HuH-7 (cell line): ENCODE measurements around the gene CACNA1D.

Experiments
- DNase-seq: peaks from one replicate; pipeline ENCODE4 v3.0.0; 2011; ENCODE audit warnings: low spot score

CACNA1D gene

DNA sequence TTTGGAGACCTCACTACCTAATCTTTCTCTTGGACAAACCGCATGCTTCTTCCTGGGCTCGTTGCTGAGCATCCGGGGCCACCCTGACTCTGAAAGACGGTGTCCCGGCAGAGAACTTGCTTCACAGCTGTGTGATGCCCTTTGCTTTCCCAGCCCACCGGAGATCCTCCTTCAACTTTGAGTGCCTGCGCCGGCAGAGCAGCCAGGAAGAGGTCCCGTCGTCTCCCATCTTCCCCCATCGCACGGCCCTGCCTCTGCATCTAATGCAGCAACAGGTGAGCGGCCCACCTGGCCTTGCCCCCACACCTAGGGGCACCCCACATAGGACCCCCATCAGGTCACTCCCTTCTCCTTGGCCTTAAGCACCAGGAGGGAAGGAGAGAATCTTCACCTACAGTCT lies 314.1 kb downstream of the CACNA1D start:
- DNase-seq = no peak

DNA sequence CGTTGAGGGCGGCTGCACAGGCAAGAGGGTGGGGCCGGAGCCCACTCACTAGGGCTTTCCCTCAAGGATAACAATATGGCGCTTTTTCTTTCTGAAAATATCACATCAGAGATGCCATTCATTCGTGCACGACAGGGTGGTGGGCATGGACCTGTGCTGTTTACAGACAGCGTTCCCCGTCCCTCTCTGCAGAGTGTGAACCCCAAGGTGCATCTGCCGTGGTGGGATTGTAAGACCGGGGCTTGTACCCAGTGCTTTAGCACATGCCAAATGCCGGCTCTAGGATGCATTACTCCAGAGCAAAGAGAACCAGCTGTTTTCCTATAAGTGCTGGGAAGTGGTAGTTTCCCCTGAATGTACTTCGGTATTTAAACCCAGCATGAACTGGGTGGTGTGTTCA lies 314.9 kb downstream of the CACNA1D start:
- no peak for DNase-seq

DNA sequence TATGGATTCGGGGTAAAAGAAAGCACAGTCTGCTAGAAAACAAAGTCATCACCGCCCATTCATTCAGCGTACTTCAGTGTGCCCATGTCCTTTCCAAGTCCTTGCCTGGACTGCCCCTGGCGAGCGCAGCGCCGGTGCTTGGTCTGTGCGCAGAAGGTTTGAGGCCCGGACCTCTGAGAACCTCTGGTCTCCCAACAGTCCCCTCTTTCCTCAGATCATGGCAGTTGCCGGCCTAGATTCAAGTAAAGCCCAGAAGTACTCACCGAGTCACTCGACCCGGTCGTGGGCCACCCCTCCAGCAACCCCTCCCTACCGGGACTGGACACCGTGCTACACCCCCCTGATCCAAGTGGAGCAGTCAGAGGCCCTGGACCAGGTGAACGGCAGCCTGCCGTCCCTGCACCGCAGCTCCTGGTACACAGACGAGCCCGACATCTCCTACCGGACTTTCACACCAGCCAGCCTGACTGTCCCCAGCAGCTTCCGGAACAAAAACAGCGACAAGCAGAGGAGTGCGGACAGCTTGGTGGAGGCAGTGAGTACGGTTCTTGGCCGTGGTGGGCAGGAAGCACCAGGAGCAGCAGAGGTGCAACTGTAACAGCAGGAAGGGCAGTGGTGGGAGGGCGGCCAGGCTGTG lies 315.5 kb downstream of the CACNA1D start:
- DNase-seq = no peak

DNA sequence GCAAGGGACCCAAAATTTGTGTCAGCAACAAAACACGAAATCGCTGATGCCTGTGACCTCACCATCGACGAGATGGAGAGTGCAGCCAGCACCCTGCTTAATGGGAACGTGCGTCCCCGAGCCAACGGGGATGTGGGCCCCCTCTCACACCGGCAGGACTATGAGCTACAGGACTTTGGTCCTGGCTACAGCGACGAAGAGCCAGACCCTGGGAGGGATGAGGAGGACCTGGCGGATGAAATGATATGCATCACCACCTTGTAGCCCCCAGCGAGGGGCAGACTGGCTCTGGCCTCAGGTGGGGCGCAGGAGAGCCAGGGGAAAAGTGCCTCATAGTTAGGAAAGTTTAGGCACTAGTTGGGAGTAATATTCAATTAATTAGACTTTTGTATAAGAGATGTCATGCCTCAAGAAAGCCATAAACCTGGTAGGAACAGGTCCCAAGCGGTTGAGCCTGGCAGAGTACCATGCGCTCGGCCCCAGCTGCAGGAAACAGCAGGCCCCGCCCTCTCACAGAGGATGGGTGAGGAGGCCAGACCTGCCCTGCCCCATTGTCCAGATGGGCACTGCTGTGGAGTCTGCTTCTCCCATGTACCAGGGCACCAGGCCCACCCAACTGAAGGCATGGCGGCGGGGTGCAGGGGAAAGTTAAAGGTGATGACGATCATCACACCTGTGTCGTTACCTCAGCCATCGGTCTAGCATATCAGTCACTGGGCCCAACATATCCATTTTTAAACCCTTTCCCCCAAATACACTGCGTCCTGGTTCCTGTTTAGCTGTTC lies 316.9 kb downstream of the CACNA1D start:
- no peak for DNase-seq

DNA sequence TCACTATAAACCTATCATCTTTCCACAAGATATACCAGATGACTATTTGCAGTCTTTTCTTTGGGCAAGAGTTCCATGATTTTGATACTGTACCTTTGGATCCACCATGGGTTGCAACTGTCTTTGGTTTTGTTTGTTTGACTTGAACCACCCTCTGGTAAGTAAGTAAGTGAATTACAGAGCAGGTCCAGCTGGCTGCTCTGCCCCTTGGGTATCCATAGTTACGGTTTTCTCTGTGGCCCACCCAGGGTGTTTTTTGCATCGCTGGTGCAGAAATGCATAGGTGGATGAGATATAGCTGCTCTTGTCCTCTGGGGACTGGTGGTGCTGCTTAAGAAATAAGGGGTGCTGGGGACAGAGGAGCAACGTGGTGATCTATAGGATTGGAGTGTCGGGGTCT lies 318.0 kb downstream of the CACNA1D start:
- no peak for DNase-seq

DNA sequence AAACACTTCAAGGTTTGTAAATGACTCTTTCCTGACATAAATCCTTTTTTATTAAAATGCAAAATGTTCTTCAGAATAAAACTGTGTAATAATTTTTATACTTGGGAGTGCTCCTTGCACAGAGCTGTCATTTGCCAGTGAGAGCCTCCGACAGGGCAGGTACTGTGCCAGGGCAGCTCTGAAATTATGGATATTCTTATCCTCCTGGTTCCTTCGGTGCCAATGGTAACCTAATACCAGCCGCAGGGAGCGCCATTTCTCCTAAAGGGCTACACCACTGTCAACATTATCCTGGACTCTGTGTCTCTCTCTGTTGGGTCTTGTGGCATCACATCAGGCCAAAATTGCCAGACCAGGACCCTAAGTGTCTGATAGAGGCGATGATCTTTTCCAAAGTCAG lies 318.8 kb downstream of the CACNA1D start:
- no peak for DNase-seq

DNA sequence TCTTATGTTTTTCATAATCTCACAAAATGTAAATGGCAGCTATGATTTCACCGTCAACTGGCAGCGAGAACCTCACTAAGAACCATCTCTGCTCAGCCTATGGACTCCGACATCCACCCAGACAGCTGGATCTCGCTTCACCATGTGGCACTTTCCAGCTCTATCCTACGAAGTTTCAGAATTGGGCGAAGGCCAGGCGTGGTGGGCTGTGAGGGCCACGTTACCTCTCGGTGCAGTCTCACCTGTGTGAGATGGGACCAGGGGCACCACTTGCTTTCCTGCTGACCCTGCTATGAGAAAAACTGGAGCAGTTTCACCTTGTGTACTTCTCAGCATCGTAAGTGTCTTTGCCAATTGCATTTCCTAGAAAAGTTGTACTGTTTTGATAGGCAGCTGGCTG lies 319.5 kb downstream of the CACNA1D start:
- no peak for DNase-seq

DNA sequence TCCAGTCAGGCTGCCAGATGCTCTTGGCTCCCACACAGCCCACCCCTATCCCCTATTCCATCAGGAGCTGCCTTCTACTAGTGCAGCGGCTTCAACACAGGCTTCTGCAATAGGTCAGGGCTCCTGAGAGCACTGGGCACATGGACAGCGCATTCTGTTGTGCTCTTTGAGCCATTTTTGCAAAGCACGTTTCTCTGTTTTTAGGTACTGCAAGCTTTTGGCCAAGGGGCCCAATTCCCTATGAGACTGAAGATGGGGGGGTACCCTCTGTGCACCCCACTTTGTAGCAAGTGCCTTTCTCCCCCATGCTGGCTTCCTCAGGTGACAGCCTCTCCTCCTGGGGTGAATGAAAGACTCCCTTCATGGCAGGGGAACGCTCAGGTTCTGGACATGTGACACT lies 320.7 kb downstream of the CACNA1D start:
- DNase-seq = no peak

DNA sequence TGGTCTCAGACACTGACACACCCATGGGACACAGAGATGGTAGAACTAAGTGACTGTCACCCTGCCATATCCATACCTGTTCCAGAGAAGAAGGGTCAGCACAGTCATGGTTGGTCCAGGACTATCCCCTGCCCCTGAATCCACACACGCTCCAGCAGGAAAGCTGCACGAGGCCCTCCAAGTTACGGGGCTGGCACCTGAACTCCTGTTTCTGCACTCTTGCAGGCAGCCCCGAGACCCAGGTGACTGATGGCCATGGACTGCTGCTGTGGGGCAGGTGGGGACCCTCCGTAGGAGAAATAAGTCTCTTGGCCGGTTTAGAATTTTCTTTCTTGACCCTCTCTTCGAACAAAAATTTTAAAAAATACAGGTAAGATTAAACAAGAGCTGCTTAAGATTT lies 321.2 kb downstream of the CACNA1D start:
- no peak for DNase-seq

DNA sequence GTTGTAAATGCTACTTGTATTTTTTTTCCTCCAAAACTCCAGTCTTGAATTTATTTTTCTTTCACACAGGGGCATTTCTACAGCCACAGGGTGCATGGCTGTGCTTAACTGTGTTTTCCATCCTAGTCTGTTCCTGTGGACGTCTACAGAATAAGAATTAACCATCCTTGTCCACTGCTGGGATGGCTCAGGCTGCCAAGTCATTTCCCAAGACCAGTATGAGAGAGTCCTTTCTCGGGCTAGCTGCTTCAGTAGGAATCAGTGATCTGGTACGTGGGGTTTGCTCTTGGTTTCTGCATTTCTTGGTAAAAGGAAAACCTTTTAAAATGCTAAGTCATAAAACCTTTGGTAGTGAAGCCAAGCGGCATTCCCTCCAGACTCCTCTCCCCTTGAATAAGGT lies 322.0 kb downstream of the CACNA1D start:
- DNase-seq = no peak

DNA sequence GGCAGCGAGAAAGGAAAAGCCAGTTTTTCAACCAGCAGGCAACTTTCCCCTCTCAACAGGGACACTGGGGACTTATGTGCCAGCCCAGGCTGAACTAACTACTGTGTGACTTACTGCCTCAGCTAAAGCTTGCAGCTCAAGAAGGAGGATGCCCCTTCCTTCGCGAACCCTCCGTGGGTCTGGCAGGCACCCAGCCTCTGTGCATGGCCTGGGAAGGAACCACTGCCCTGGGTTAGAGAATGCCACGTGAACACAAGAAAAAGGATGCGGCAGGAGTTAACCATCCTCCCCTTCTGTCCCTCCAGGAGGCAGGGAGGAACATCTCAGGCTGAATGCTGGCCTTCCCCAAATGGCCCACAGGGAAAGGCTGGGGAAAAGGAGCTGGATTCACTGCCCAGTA lies 322.8 kb downstream of the CACNA1D start:
- DNase-seq = no peak

DNA sequence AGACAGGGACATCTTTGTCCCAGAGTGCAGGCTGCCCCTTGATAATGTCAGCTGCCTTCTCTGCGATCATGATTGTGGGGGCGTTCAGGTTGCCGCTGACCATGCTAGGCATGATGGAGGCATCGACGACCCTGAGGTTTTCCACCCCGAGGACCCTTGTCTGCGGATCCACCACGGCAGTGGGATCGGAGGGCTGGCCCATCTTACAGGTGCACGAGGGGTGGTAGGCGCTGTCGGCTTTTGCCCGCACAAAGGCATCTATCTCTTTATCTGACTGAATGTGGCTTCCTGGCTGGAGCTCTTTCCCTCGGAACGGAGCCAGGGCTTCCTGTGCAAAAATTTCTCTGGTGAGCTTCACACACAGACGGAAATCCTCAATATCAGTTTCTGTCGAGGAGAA lies 323.4 kb downstream of the CACNA1D start:
- no peak for DNase-seq

DNA sequence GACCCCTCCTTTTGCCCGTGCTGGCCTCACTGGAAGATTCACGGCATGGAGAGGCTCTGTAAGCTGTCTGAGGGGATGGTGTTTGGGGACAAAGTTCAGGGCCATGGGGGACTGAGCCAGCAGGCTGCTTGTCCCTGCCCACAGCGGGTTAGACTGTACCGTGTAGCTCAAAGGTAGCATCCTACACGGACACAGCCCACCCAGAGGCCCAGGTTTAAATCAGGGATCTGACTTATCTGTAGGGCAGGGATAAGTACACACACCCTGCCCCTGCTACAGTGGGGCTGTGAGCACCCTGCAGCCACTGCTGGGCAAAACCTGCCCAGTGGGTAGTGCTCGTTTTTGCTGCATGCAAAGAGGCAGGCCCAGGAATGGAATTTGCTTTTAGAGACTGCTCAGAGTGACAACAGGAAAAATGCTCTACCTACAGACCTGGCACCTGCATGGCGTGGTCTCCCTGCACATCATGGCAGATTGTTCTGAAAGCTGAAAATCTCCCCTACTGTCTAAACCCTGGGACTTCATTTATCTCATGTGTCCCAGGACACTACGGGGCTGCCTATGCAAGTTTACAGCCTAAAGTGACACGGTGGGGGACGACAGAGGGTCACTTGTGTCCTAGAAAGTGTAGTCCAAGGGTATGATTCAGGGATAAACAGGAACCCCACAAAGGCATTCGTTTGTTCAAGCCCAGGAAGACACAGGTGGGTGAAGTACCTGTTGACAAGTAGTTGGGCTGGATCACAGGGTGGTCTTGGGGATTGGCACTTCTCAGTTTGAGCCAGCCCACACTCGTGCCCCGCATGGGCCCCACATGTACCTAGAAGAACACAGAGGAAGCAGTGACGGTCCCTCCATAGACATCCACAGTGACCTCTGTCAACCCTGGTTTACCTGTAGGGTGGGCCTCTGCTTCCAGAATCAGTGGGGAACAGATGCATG lies 324.1 kb downstream of the CACNA1D start:
- DNase-seq = no peak

DNA sequence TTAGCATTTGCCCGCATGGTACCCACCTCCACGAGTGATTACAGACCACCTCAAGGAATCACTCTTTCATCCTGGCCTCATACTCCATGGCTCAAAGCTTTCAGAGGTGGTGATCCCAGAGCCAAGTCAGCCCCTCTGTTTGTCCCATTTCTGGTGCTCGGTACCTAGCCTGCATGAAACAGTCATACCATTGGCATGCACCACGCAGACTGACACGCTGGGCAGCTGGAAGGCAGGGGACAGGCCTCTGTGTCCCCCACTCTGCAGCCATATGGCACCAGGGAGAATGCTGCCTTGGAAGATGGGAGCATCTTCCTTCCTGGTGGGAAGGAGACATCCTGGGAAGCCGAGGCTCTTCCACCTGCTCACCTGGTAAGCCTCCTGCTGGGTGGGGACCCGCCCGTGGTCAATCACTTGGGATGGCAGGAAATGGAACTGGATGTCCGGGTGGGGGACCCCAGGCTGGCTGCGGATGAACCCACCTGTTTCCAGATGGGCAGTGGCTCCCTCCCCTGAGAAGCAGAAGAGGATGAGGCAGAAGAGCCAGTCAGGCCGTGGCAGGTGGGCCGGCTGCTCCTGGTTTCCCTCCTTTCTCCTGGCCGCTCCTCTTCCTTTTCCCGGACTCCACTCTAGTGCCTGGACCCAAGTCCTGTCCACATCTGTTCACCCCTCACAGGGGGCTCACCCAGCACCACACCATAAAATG lies 324.9 kb downstream of the CACNA1D start:
- DNase-seq = no peak

DNA sequence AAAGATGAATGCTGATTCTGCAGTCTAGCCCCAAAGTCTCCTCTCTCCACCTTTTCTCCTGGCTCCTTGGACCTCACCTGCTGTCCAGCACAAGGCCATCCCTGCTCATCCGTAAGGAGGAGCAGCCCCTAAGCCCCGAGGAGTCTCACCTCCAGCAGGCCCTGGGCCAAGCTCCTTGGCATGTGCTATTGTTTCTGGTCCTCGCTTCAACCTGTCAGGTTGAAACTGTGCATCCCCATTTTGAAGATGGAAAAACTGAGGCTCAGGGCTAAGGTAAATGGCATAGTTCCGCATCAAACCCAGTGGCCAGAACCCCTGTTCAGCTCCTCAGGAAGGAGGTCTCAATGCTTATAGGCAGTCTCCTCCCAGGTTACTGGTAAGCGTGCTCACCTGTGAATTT lies 325.7 kb downstream of the CACNA1D start:
- DNase-seq = no peak

DNA sequence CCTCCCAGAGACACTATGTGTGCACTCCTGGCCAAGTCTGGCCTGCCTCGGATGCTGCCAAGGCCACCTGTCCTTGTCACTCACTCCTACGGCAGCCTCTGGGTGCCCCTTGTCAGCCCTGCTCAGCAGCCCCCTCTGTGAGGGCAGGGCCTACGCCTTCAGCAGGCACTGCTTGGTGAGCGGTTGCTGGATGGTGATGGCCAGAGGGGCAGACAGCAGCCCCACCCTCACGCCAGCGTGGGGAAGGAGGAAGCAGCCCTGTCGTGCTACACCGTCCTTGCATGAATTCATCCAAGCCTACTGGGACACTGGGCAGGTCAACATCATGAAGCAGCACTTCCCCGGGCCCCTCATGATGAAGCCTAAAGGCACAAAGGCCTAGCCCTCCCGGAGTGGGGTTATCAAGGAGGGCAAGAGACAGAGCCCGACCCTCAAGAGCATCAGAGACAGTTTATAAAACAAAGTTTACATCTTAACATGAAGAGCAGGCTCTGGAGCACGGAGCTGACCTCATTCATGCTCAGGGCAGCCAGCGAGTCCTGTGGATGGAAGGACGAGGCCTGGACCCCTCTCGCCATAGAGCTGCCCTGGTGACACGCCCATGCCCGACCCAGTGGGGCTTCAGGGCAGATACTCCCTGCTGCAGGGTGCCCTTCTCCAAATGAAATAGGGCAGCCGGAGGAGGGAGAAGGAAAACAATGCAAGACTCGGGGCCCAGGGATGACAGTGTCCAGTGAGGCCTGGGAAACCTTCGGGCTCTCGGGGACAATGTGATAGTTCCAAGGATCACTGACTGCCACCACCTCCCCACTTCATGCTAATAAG lies 326.6 kb downstream of the CACNA1D start:
- DNase-seq = no peak

DNA sequence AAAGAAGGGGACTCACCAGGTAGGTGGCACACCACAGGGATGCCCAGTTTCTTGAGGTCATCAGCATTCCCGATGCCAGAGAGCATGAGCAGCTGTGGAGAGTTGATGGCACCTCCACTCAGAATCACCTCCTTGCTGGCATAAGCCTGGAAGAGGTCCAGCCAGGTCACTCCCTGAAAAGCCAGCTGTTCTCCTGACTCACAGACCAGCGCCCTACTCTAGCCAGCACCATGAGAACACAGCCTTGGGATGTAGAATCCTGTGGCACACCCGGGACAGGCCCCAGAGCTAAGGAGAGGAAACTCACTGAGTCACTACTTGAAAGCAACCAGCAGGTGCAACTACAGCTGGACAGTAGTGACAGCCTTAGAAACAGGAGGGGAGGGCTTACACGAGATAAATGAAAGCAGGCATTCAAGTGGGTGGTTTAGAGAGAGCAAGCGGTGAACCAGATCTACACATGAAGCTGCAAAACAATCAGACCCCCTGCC lies 327.3 kb downstream of the CACNA1D start:
- DNase-seq = no peak

DNA sequence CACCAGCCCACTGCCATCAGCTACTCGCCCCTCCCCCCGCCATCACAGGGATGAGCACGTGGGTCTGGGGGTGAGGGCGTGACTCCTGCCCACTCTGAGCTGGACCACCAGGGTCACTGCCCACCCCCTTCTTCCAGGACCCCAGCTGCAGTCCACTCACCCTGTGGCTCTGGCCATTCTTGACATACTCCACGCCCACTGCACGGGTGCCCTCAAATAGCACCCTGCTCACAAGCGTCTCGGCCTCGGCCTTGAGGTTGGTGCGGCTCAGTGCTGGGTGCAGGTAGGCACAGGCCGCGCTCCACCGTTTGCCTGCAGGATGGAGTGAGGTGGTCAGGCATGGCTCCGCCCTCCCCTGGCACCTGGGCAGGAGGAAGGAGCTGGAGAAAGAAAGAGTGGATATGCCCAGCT lies 327.9 kb downstream of the CACNA1D start:
- no peak for DNase-seq

DNA sequence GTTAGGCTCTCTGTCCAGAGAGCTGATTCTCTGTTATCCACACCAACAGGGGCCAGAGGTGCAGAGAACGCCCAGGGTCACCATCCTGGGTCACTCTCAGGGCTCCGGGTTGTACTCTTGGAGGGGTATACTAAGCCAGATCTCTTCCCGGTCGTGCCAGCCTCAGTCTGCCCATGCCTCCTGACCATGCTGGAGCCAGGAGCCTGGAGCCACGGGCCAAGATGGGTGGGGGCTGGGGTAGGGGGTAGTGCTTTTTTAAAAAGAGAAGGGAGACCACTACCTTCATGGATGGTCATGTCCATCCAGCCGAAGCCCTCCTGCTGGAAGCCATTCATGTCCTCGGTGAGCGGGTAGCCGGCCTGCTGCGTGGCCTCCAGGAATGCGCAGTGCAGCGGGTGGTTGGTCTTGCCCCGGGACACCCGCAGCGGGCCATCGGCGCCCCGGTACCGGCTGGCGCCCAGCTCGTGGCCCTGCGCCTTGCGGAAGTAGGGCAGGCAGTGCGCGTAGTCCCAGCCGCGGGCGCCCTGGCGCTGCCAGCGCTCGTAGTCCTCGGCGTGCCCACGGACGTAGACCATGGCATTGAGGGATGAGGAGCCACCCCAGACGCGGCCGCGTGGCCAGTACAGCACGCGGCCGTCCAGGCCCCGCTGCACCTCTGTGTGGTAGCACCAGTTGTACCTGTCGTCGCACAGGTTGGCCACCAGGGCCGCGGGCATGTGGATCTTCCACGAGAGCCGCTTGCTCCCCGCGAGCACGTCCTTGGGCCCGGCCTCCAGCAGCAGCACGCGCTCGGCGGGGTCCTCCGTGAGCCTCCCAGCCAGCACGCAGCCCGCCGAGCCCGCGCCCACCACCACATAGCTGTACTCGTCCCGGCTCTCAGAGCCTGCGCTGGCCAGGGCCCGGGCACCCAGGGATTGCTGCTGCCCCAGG lies 328.9 kb downstream of the CACNA1D start:
- no peak for DNase-seq
